ENCODE measurements around the gene APOC4.

Gene APOC4

GRCh38 chr19:44988273-44988672 is 46.2 kb downstream of the APOC4 start:
- Histone ChIP-seq H2AFZ (ENCODE audit: low read depth, low read length) (no peak overlapping the region), H3K4me3 (ENCODE audit: low read length) (no peak overlapping the region), H3K27me3 (ENCODE audit: low read depth, low read length) (no peaks in the 10 kb centered on the region), H3K27ac (ENCODE audit: low read length) (no peak overlapping the region), H3K36me3 (replicated peaks; ENCODE audit: low read depth, low read length) (peaks cover 48% of the 10 kb centered on the region), H3K9me3 (ENCODE audit: insufficient read depth, low read length) (no peaks in the 10 kb centered on the region), H3K4me1 (ENCODE audit: low read length) (peaks cover 6% of the 10 kb centered on the region), H3K79me2 (ENCODE audit: low read length) (no peaks in the 10 kb centered on the region), H3K4me2 (ENCODE audit: low read length) (no peak overlapping the region), H3K9ac (ENCODE audit: low read length) (no peak overlapping the region), H4K20me1 (ENCODE audit: insufficient read depth, low read length) (no peaks in the 10 kb centered on the region)
- TF ChIP-seq CTCF (IDR thresholded peaks at IDR 0.05; ENCODE audit: low read depth, low read length) (no peak), EZH2phosphoT487 (IDR thresholded peaks at IDR 0.05; ENCODE audit: low read depth) (no peak)

GRCh38 chr19:44988896-44989556 is 47.0 kb downstream of the APOC4 start:
- Histone ChIP-seq H3K9me3 (ENCODE audit: insufficient read depth, low read length) (no peaks in the 10 kb centered on the region), H3K9ac (ENCODE audit: low read length) (no peak overlapping the region), H3K27ac (ENCODE audit: low read length) (no peak overlapping the region), H3K27me3 (ENCODE audit: low read depth, low read length) (no peaks in the 10 kb centered on the region), H2AFZ (ENCODE audit: low read depth, low read length) (no peak overlapping the region), H3K4me3 (ENCODE audit: low read length) (no peak overlapping the region), H3K79me2 (ENCODE audit: low read length) (no peaks in the 10 kb centered on the region), H3K36me3 (replicated peaks; ENCODE audit: low read depth, low read length) (peaks cover 51% of the 10 kb centered on the region), H4K20me1 (ENCODE audit: insufficient read depth, low read length) (no peaks in the 10 kb centered on the region), H3K4me1 (ENCODE audit: low read length) (peaks cover 6% of the 10 kb centered on the region), H3K4me2 (ENCODE audit: low read length) (no peak overlapping the region)
- no peak for TF ChIP-seq EZH2phosphoT487 (IDR thresholded peaks at IDR 0.05; ENCODE audit: low read depth)
- TF ChIP-seq CTCF (IDR thresholded peaks at IDR 0.05; ENCODE audit: low read depth, low read length) = peak; percentile 80

GRCh38 chr19:44990459-44990858 is 48.4 kb downstream of the APOC4 start:
- Histone ChIP-seq H3K4me2 (ENCODE audit: low read length) (no peak overlapping the region), H3K9me3 (ENCODE audit: insufficient read depth, low read length) (no peaks in the 10 kb centered on the region), H3K36me3 (replicated peaks; ENCODE audit: low read depth, low read length) (peaks cover 46% of the 10 kb centered on the region), H3K4me1 (ENCODE audit: low read length) (peaks cover 6% of the 10 kb centered on the region), H3K4me3 (ENCODE audit: low read length) (no peak overlapping the region), H3K27me3 (ENCODE audit: low read depth, low read length) (no peaks in the 10 kb centered on the region), H3K9ac (ENCODE audit: low read length) (no peak overlapping the region), H3K27ac (ENCODE audit: low read length) (no peak overlapping the region), H2AFZ (ENCODE audit: low read depth, low read length) (no peak overlapping the region), H3K79me2 (ENCODE audit: low read length) (no peaks in the 10 kb centered on the region), H4K20me1 (ENCODE audit: insufficient read depth, low read length) (no peaks in the 10 kb centered on the region)
- TF ChIP-seq CTCF (IDR thresholded peaks at IDR 0.05; ENCODE audit: low read depth, low read length) = no peak
- no peak for TF ChIP-seq EZH2phosphoT487 (IDR thresholded peaks at IDR 0.05; ENCODE audit: low read depth)

GRCh38 chr19:44990966-44991365 is 48.9 kb downstream of the APOC4 start:
- H3K27ac ChIP-seq (ENCODE audit: low read length) = no peak overlapping the region
- H2AFZ ChIP-seq (ENCODE audit: low read depth, low read length) = no peak overlapping the region
- TF ChIP-seq EZH2phosphoT487 (IDR thresholded peaks at IDR 0.05; ENCODE audit: low read depth) (no peak), CTCF (IDR thresholded peaks at IDR 0.05; ENCODE audit: low read depth, low read length) (no peak)
- no peak overlapping the region for H3K4me2 ChIP-seq (ENCODE audit: low read length)
- H3K27me3 ChIP-seq (ENCODE audit: low read depth, low read length) = no peaks in the 10 kb centered on the region
- no peaks in the 10 kb centered on the region for H4K20me1 ChIP-seq (ENCODE audit: insufficient read depth, low read length)
- no peak overlapping the region for H3K9ac ChIP-seq (ENCODE audit: low read length)
- no peaks in the 10 kb centered on the region for H3K9me3 ChIP-seq (ENCODE audit: insufficient read depth, low read length)
- peaks cover 41% of the 10 kb centered on the region for H3K36me3 ChIP-seq (replicated peaks; ENCODE audit: low read depth, low read length)
- H3K4me1 ChIP-seq (ENCODE audit: low read length) = peaks cover 6% of the 10 kb centered on the region
- H3K79me2 ChIP-seq (ENCODE audit: low read length) = no peaks in the 10 kb centered on the region
- no peak overlapping the region for H3K4me3 ChIP-seq (ENCODE audit: low read length)

All from OCI-LY3 (cell line).